Right hindlimb (tissue), 1 donor: ENCODE results near the gene PRDX3.

Experiments used
- DNase-seq: peaks from one replicate; pipeline ENCODE4 v3.0.0-alpha.2; 2018

The PRDX3 gene

GRCh38 chr10:119178372-119179119 is at the start of gene PRDX3:
Gene PRDX3, minus strand, starts transcription at chr10:119178812. Its CDS starts 22 bp downstream, at chr10:119178790.
- DNase-seq, result peak; percentile 96

- DNase-seq, result no peak
These were observed 49.2 kb upstream of the PRDX3 start for GRCh38 chr10:119227825-119228224.

- DNase-seq, result no peak
These were observed 46.6 kb upstream of the PRDX3 start for GRCh38 chr10:119225083-119225658.

DNA sequence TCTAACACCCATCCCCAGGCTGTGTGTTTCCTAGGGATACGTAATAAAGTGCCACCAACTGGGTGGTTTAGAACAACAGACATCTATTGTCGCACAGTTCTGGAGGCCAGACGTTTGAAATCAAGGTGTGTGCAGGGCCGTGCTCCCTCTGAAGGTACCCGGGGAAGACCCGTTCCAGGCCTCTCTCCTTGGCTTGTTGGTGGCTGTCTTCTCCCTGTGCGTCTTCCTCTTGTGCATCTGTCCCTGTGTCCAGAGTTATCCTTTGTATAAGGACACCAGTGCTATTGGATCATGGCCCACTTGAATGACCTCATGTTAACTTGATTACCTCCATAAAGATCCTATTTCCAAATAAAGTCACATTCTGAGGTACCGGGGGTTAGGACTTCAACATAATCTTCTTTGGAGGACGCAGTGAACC is 44.4 kb upstream of the PRDX3 start:
- DNase-seq, result no peak

GRCh38 chr10:119222537-119222936 is 43.9 kb upstream of the PRDX3 start:
- DNase-seq, result peak; percentile 69

- DNase-seq, result no peak
These were observed 43.1 kb upstream of the PRDX3 start for GRCh38 chr10:119221666-119222065.

DNA sequence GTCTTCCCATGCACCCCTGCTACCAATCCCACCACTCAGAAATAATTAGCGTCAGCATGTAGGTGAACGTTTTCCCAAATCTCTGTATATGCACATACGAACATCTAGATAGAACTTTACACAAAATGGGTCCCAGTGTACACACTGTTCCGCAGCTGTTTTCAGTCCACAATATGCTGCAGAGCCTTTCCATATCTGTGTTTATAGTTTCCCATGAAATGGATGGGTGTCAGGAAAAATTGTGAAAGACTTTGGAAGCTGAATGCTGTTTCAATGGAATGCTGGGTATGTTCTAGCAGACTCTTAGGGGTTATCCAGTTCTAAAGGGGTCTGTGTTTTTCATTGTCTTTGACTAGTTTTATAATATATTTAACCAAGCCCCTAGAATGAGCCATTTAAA is 42.6 kb upstream of the PRDX3 start:
- no peak for DNase-seq

DNA sequence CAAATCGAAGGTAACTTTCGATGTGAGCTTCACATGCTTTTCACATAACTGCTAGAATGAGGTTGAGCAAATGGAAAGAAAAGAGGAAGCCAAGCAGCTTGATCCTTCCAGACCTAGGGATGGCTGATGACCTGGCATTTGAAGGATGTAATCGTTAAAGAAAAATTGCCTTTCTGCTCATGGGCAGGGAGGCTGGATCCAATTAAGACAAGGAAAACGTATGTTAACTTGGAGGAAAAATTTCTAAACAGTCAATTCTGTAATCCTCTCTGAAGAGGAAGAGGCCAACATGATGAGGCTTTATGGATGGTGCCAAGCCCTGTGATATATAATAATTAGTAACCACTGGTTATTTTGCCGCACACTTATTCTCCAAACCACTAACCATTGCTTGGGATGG is 41.3 kb upstream of the PRDX3 start:
- no peak for DNase-seq

DNA sequence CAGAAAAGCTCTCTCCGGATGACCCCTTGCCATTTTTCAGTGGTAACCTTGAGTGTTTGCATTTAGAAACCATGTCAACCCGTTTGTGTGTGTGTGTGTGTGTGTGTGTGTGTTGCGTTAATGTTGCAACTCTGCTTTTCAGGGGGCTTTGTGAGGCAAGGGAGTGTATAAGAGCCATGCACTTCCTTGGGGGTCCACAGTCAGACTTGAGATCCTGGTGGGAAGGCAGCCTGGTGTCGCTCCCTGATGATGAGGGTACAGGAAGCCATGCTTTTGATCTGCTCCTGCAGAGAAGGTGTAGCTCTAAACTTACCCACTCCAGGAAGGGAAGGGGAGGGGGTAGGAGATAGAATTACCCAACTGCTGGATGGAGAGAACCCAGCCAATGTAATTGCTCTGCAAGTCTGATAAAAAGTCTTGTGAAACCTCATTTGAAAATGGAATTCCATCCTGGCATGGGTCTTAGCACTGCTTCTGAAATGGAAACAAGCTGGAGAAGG is 39.4 kb upstream of the PRDX3 start:
- DNase-seq, result no peak

DNA sequence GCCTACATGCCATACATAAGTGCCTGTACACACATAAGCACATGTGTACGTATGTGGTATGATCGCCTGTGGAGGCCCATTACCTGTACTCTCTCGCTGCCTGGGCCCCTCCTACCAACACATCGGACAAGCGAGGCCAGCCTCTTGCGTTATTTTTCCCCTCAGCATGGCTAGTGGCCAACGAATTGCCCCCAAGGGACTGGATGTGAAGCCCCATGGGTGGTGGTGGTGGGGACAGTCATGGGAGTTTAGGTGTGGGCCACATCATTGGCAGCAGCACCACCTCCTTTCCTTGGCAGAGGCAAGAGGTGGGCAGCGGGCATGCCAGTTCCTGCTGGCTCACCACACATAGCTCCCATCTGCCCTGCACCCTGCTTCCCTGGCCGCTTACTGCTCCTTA is 38.8 kb upstream of the PRDX3 start:
- no peak for DNase-seq

- DNase-seq, result no peak
These were observed 37.5 kb upstream of the PRDX3 start for GRCh38 chr10:119216127-119216526.

GRCh38 chr10:119215371-119215770 is 36.8 kb upstream of the PRDX3 start:
- no peak for DNase-seq

DNA sequence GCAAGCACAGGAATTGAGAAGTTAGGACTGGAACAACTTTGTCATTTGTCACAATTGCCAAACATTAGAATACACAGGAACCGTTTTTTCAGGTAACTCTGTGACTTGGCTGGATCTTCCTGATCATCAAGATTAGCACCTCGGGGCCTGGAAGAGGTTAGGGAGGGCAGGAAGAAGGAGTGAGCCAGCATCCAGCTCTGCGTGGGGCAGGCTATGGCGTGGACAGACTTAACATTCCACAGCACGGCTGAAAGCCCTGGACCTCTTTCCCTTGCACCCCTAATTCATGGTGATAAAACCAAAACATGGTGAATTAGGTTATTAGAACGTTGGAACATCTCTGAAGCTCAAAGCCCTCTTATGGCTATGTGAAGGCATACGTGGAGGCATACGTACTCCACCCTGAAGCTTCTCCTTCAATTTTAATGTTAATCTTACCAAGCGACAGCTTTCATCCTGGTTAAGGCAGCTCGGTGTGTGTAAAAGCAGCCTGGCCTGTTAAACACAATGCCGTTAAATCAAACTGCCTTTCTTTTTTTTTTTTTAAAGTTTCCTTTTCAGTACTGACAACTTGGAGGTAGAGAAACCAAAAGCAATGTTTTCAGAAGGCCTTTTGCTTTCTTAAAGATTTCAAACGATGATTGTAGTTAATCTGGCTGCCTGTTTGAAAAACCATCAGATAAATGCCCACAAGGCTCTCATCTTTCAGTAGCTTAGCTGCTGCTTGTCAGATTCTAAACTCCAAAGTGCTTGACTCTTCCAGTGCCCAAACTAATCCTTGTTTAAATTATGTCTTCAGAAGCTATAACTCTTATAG is 33.2 kb upstream of the PRDX3 start:
- no peak for DNase-seq

- no peak for DNase-seq
These were observed 32.6 kb upstream of the PRDX3 start for GRCh38 chr10:119211176-119211575.

DNA sequence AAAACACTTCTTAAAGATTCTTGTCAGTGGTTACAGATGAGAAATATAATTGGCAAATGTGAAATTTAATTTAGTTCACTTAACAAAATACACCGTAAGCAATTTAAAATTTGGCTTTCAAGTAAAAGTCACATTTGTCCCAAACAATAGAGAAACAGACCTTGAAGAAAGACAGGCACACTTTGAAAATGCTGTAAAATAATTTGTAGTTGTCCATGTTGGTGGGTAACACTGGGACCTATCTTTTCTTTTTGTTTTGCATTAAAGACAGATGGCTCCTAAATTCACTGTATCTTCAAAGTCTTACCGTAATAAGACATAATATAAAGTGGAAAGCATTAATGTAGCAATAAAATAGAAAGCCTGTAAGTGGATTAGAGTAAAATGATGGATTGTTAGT is 32.0 kb upstream of the PRDX3 start:
- no peak for DNase-seq

DNA sequence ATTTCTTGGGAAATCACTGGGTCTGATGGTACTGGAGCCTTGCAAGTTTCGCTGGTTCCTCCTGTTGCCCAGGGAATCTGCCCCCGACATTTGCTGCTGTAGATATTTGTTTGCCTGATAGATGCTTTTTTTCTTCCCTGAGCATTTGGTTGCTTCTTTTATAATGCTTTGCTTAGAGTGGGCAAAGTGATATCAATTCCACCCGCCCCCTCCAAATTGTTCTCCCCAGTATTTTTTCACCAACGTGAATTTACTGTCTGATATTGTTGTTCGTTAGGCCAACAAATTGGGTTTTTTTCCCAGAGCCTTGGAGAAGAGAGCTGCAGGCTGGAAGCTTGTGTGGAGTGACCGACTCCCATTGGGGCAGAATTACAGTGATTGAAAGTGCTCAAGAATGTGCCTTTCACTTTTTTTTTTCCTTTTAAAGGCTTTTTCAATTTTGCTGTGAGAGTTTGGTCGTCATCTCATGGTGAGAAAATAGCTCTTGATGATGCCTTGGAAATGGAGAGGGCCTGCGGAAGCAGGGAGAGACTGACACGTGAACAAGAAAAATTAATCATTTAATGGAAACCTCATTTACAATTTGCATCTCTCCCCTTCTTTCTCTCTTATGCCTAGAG is 31.2 kb upstream of the PRDX3 start:
- DNase-seq, result no peak

GRCh38 chr10:119209035-119209735 is 30.6 kb upstream of the PRDX3 start:
- peak; percentile 68 for DNase-seq

GRCh38 chr10:119208553-119208940 is 29.9 kb upstream of the PRDX3 start:
- no peak for DNase-seq

DNA sequence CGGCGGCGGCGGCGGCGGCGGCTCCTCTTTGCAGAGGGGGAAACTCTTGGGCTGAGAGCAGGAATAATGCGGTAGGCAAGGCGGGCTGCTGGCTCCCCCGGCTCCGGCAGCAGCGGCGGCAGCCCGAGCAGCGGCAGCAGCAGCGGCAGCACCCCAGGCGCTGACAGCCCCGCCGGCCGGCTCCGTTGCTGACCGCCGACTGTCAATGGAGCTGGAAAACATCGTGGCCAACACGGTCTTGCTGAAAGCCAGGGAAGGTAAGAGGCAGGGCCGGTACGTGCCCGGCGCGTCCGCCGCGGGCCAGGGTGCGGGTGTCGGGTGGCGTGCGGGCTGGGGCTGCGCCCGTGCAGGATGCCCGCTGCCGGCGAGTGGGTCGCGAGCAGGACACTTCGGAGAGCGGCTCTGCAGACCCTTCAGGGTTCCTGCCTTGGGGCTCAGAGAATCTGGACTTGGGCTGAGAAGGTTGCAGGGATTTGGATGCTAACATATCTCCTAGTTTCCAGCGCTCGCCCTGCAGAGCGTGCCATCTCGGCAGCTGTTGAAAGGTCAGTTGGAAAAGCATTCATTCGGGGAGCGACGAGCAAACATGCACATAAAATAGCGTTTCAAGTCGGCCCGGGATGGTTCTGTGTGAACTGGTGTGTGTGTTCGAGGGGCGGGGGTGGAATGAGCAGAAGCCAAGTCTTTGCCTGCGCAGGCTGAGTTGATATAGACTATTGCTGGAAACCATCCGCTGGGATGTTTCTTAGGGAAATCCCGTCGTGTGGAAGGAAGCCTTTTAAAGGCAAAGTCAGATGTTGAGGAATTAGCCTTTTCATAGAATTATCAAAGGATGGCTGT is 29.3 kb upstream of the PRDX3 start:
- peak; percentile 72 for DNase-seq

- peak; percentile 98 for DNase-seq
These were observed 28.7 kb upstream of the PRDX3 start, which contains the start of gene GRK5 for GRCh38 chr10:119207366-119207666. Gene GRK5, plus strand, starts transcription at chr10:119207571. Its CDS starts 347 bp downstream, at chr10:119207918.

DNA sequence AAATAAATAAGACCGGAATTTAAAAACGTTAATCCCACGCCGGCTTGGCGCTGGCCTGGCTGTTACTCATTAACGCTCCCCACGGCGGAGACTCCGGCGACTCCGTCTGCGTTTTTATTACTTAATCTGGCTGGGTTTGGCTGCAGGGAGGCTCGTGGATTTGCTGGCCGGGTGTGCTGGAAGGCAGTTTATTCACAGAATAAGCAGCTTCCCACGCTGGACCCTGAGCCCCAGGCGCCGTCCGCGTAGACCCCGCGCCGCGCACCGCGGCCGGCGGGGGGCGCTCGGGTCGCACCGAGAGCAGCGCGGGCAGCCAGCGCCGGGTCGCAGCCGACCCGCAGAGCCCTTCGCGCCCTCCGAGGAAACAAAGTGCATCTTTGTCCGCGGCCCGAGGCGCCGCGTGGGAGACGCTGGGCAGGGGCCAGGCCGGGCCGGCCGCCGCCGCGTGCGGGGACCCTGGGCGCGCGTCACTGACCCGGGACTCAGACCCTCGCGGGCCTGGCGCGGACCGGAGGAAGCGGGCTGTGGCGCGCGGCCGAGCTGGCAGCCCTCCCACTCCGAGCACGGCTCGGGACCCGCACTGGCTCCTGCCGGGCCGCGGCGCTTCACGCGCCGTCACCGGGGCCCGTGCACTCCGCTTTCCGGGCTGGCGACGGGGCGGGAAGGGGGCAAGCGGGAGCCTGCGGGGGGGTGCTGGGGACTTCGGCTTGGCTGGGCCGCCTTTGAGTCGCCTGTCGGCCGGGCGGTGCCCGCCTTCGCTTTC is 28.2 kb upstream of the PRDX3 start:
- peak; percentile 86 for DNase-seq
